MCF 10A (cell line): Measurements from ENCODE around the gene NBL1. TPM values are rescaled to one million over a fixed set of nuclear protein-coding genes. Genes with fewer than 3 reads are reported as not detected.

Source experiments
- BruUV-seq: library from RNA; stranded (reverse); fragments of 400-500 nt; replicated peaks from 2 replicates; lab custom pipeline; 2021; lab: Mats Ljungman, UMichigan
- CTCF ChIA-PET: fragments of 300-600 bp; sonication (Branson Sonifier 250); formaldehyde crosslinking; extraction: SDS; loops from one replicate; lab custom pipeline; 2021; ENCODE audit warnings: antibody characterized with exemption, inconsistent platforms; lab: Yijun Ruan, JAX
- POLR2A ChIA-PET: fragments of 300-600, 350-650 bp; sonication (Branson Sonifier 250); formaldehyde crosslinking; extraction: SDS; loops from one replicate; lab custom pipeline; 2020; ENCODE audit warnings: antibody characterized with exemption, inconsistent platforms; lab: Yijun Ruan, JAX
- DNase-seq: peaks from one replicate; pipeline ENCODE4 v3.0.0-alpha.2; 2018; ENCODE audit not compliant: unreplicated experiment
- H3K27ac Mint-ChIP-seq: one replicate; pipeline ENCODE4 v1.8.0; 2022; ENCODE audit warnings: mild to moderate bottlenecking, low read depth, mixed read lengths; ENCODE audit not compliant: unreplicated experiment
- H3K27me3 Mint-ChIP-seq: one replicate; pipeline ENCODE4 v1.8.0; 2022; ENCODE audit warnings: mixed read lengths; ENCODE audit not compliant: insufficient read depth, unreplicated experiment
- H3K36me3 Mint-ChIP-seq: one replicate; pipeline ENCODE4 v1.8.0; 2022; ENCODE audit warnings: mild to moderate bottlenecking, moderate library complexity, mixed read lengths; ENCODE audit not compliant: insufficient read depth, unreplicated experiment
- H3K4me1 Mint-ChIP-seq: one replicate; pipeline ENCODE4 v1.8.0; 2022; ENCODE audit warnings: mixed read lengths; ENCODE audit not compliant: insufficient read depth, unreplicated experiment
- H3K4me3 Mint-ChIP-seq: one replicate; pipeline ENCODE4 v1.8.0; 2022; ENCODE audit warnings: mild to moderate bottlenecking, moderate library complexity, mixed read lengths; ENCODE audit not compliant: unreplicated experiment
- H3K9me3 Mint-ChIP-seq: one replicate; pipeline ENCODE4 v1.8.0; 2022; ENCODE audit warnings: mixed read lengths; ENCODE audit not compliant: unreplicated experiment
- CTCF ChIP-seq: fragments of 200-600 bp; IDR thresholded peaks from one replicate; pipeline ENCODE4 v1.8.0; 2022; ENCODE audit warnings: antibody characterized with exemption, mild to moderate bottlenecking; ENCODE audit not compliant: unreplicated experiment
- intact Hi-C: fragments of 100-400 bp; cut with micrococcal nuclease; formaldehyde crosslinking; loops from 2 replicates; pipeline ENCODE4 v1.14.1; 2022
- total RNA-seq: library from RNA; stranded (reverse); gene quantifications from 2 replicates; pipeline ENCODE4 v1.2.3, GENCODE V29; 2022

Gene NBL1
- total RNA-seq, 1 experiment from 2014 or later: 70.4 TPM

- Mint-ChIP-seq H3K4me3 (no peak overlapping the region), H3K27ac (no peak overlapping the region), H3K27me3 (no peaks in the 10 kb centered on the region), H3K4me1 (peaks cover 19% of the 10 kb centered on the region), H3K36me3 (peaks cover 23% of the 10 kb centered on the region), H3K9me3 (no peaks in the 10 kb centered on the region)
- BruUV-seq: no TSS peak
- ChIA-PET POLR2A (interaction anchor here (0.9 to 2.0 kb wide), 6 partner anchors 9 to 42 kb away, joined by 3 to 12 read pairs (median 5); a partner anchor contains a TSS), CTCF (interaction anchor here (1.3 kb wide), 1 partner anchor 216 kb away, joined by 3 read pairs; no protein-coding TSS in a partner anchor)
- no peak for DNase-seq
- intact Hi-C loops: no loop called here
- TF ChIP-seq CTCF: no peak
Observed at GRCh38 chr1:19606817-19607642, 37.1 kb upstream of the NBL1 start.

GRCh38 chr1:19608232-19608631 is 35.9 kb upstream of the NBL1 start:
- DNase-seq: no peak
- no peak for TF ChIP-seq CTCF
- no TSS peak for BruUV-seq
- CTCF ChIA-PET: interaction anchor here (0.5 kb wide), 1 partner anchor 125 kb away, joined by 3 read pairs; no protein-coding TSS in a partner anchor
- no peaks in the 10 kb centered on the region for H3K9me3 Mint-ChIP-seq
- peak overlapping the region; percentile 61 for H3K27ac Mint-ChIP-seq
- H3K27me3 Mint-ChIP-seq: no peaks in the 10 kb centered on the region
- intact Hi-C loops: no loop called here
- H3K4me3 Mint-ChIP-seq: no peak overlapping the region
- peaks cover 28% of the 10 kb centered on the region for H3K36me3 Mint-ChIP-seq
- POLR2A ChIA-PET: interaction anchor here (0.9 to 2.3 kb wide), 5 partner anchors 9 to 41 kb away, joined by 3 to 12 read pairs (median 4); a partner anchor contains a TSS
- H3K4me1 Mint-ChIP-seq: peaks cover 21% of the 10 kb centered on the region

GRCh38 chr1:19610282-19610981 is 33.7 kb upstream of the NBL1 start:
- no peaks in the 10 kb centered on the region for H3K27me3 Mint-ChIP-seq
- peaks cover 36% of the 10 kb centered on the region for H3K36me3 Mint-ChIP-seq
- no peak overlapping the region for H3K4me3 Mint-ChIP-seq
- peaks cover 26% of the 10 kb centered on the region for H3K4me1 Mint-ChIP-seq
- no TSS peak for BruUV-seq
- intact Hi-C loops: no loop called here
- TF ChIP-seq CTCF: no peak
- DNase-seq: no peak
- H3K27ac Mint-ChIP-seq: no peak overlapping the region
- H3K9me3 Mint-ChIP-seq: no peaks in the 10 kb centered on the region
- ChIA-PET CTCF (interaction anchor here (0.6 to 0.9 kb wide), 3 partner anchors 28 to 61 kb away, joined by 3 read pairs; no protein-coding TSS in a partner anchor), POLR2A (interaction anchor here (0.6 to 2.3 kb wide), 4 partner anchors 12 to 126 kb away, joined by 3 to 12 read pairs (median 3); a partner anchor contains a TSS)

- no peak for TF ChIP-seq CTCF
- intact Hi-C loops: no loop called here
Observed at GRCh38 chr1:19612530-19612929, 31.6 kb upstream of the NBL1 start.

More at GRCh38 chr1:19612530-19612929, 31.6 kb upstream of the NBL1 start:
- Mint-ChIP-seq H3K4me3 (no peak overlapping the region), H3K4me1 (peaks cover 33% of the 10 kb centered on the region), H3K27me3 (no peaks in the 10 kb centered on the region), H3K9me3 (no peaks in the 10 kb centered on the region), H3K36me3 (peaks cover 43% of the 10 kb centered on the region), H3K27ac (no peak overlapping the region)
- BruUV-seq: no TSS peak
- POLR2A ChIA-PET: interaction anchor here (1.2 to 1.5 kb wide), 2 partner anchors 12 to 19 kb away, joined by 3 to 6 read pairs; no protein-coding TSS in a partner anchor
- no peak for DNase-seq
- CTCF ChIA-PET: interaction anchor here (1.1 kb wide), 1 partner anchor 29 kb away, joined by 3 read pairs; no protein-coding TSS in a partner anchor
